SK-N-SH treated with all-trans-retinoic acid at 6 μM for 48 hours (cell line): ENCODE results near the gene XRN2.

Source experiments
- ATAC-seq: fragments of 200-7000 bp; cut with Tn5 transposase; 3 replicates; pipeline ENCODE4 v1.9.1; 2020; ENCODE audit warnings: mild to moderate bottlenecking, moderate library complexity
- BACH2 ChIP-seq: fragments of 250-450 bp; sonication (Bioruptor Pico); IDR thresholded peaks from 2 replicates; pipeline ENCODE4 v1.9.0; 2021; ENCODE audit warnings: mild to moderate bottlenecking, borderline replicate concordance
- CREB5 ChIP-seq: fragments of 250-450 bp; sonication (Bioruptor Pico); IDR thresholded peaks from 2 replicates; pipeline ENCODE4 v1.5.1; 2020; ENCODE audit warnings: low read depth, mild to moderate bottlenecking, moderate library complexity
- CSDC2 ChIP-seq: fragments of 250-450 bp; sonication (Bioruptor Pico); IDR thresholded peaks from 2 replicates; pipeline ENCODE4 v1.5.0; 2020; ENCODE audit warnings: mild to moderate bottlenecking, moderate library complexity
- CSRNP3 ChIP-seq: fragments of 250-450 bp; sonication (Bioruptor Pico); IDR thresholded peaks from 2 replicates; pipeline ENCODE4 v1.5.1; 2021; ENCODE audit warnings: mild to moderate bottlenecking, moderate library complexity
- ESRRG ChIP-seq: fragments of 250-450 bp; sonication (Bioruptor Pico); IDR thresholded peaks from 2 replicates; pipeline ENCODE4 v1.6.1; 2021; ENCODE audit warnings: mild to moderate bottlenecking
- ISL1 ChIP-seq: fragments of 250-450 bp; sonication (Bioruptor Pico); IDR thresholded peaks from 2 replicates; pipeline ENCODE4 v2.1.2; 2022; ENCODE audit warnings: mild to moderate bottlenecking, moderate library complexity
- OSR1 ChIP-seq: fragments of 250-450 bp; sonication (Bioruptor Pico); IDR thresholded peaks from 2 replicates; pipeline ENCODE4 v1.8.0; 2022; ENCODE audit warnings: moderate library complexity, mild to moderate bottlenecking, inconsistent platforms
- PATZ1 ChIP-seq: fragments of 250-450 bp; sonication (Bioruptor Pico); IDR thresholded peaks from 2 replicates; pipeline ENCODE4 v1.8.0; 2020; ENCODE audit warnings: mild to moderate bottlenecking, moderate library complexity, borderline replicate concordance
- POU6F1 ChIP-seq: fragments of 250-450 bp; sonication (Bioruptor Pico); IDR thresholded peaks from 2 replicates; pipeline ENCODE4 v1.8.0; 2021; ENCODE audit warnings: low read depth, mild to moderate bottlenecking, moderate library complexity, borderline replicate concordance
- PPARA ChIP-seq: fragments of 250-450 bp; sonication (Bioruptor Pico); IDR thresholded peaks from 2 replicates; pipeline ENCODE4 v1.5.0; 2020; ENCODE audit warnings: mild to moderate bottlenecking, borderline replicate concordance
- RARB ChIP-seq: fragments of 250-450 bp; sonication (Bioruptor Pico); IDR thresholded peaks from 2 replicates; pipeline ENCODE4 v1.8.0; 2021; ENCODE audit warnings: mild to moderate bottlenecking, moderate library complexity
- SNAI2 ChIP-seq: fragments of 250-450 bp; sonication (Bioruptor Pico); IDR thresholded peaks from 2 replicates; pipeline ENCODE4 v1.5.0; 2020; ENCODE audit warnings: mild to moderate bottlenecking, moderate library complexity
- TCF4 ChIP-seq: fragments of 250-450 bp; sonication (Bioruptor Pico); IDR thresholded peaks from 2 replicates; pipeline ENCODE4 v1.8.0; 2021; ENCODE audit warnings: mild to moderate bottlenecking, moderate library complexity, borderline replicate concordance
- TOX ChIP-seq: fragments of 250-450 bp; sonication (Bioruptor Pico); IDR thresholded peaks from 2 replicates; pipeline ENCODE4 v1.8.0; 2021; ENCODE audit warnings: mild to moderate bottlenecking, moderate library complexity, borderline replicate concordance
- TSHZ2 ChIP-seq: fragments of 250-450 bp; sonication (Bioruptor Pico); IDR thresholded peaks from 2 replicates; pipeline ENCODE4 v1.5.0; 2020; ENCODE audit warnings: mild to moderate bottlenecking, moderate library complexity
- ZC3H10 ChIP-seq: fragments of 250-450 bp; sonication (Bioruptor Pico); IDR thresholded peaks from 2 replicates; pipeline ENCODE4 v1.5.1; 2021; ENCODE audit warnings: mild to moderate bottlenecking, moderate library complexity
- ZFP3 ChIP-seq: fragments of 250-450 bp; sonication (Bioruptor Pico); IDR thresholded peaks from 2 replicates; pipeline ENCODE4 v1.5.0; 2020; ENCODE audit warnings: mild to moderate bottlenecking, moderate library complexity
- ZFP30 ChIP-seq: fragments of 450-650 bp; formaldehyde crosslinking; IDR thresholded peaks from 2 replicates; pipeline ENCODE4 v1.5.0; 2022; ENCODE audit warnings: mild to moderate bottlenecking, moderate library complexity
- ZNF565 ChIP-seq: fragments of 450-650 bp; formaldehyde crosslinking; conservative IDR thresholded peaks from 2 replicates; pipeline ENCODE4 v1.5.0; 2020; ENCODE audit warnings: low read depth, mild to moderate bottlenecking, moderate library complexity
- ZNF70 ChIP-seq: fragments of 450-650 bp; formaldehyde crosslinking; IDR thresholded peaks from 2 replicates; pipeline ENCODE4 v1.5.0; 2020; ENCODE audit warnings: mild to moderate bottlenecking, moderate library complexity
- ZNF8 ChIP-seq: fragments of 450-650 bp; formaldehyde crosslinking; IDR thresholded peaks from 2 replicates; pipeline ENCODE4 v1.5.0; 2020; ENCODE audit warnings: mild to moderate bottlenecking, moderate library complexity

The XRN2 gene

GRCh38 chr20:21432911-21433310 lies 129.8 kb downstream of the XRN2 start:
- no peak for ATAC-seq
- TF ChIP-seq ISL1 (CRISPR knock-in tag) (no peak), ZNF565 (no peak), RARB (no peak), TCF4 (CRISPR knock-in tag) (no peak), PPARA (no peak), ZNF8 (CRISPR knock-in tag) (no peak), ZFP30 (CRISPR knock-in tag) (no peak), BACH2 (no peak)
- TF ChIP-seq, all 23 proteins: peak for 0

GRCh38 chr20:21433329-21433890 lies 130.3 kb downstream of the XRN2 start:
- ATAC-seq, result no peak
- TF ChIP-seq ISL1 (CRISPR knock-in tag) (no peak), POU6F1 (no peak), ZFP3 (CRISPR knock-in tag) (no peak), SNAI2 (CRISPR knock-in tag) (no peak), RARB (no peak), ZNF70 (CRISPR knock-in tag) (no peak), ZNF565 (no peak), OSR1 (CRISPR knock-in tag) (no peak), ZNF8 (CRISPR knock-in tag) (no peak), ZC3H10 (CRISPR knock-in tag) (no peak), PPARA (no peak)
- TF ChIP-seq, all 23 proteins: peak for 0

- ATAC-seq, result no peak
- TF ChIP-seq TSHZ2 (CRISPR knock-in tag) (no peak), PPARA (no peak), ZNF70 (CRISPR knock-in tag) (no peak), CSRNP3 (no peak), TOX (CRISPR knock-in tag) (no peak), CSDC2 (CRISPR knock-in tag) (no peak), ZFP3 (CRISPR knock-in tag) (no peak), ZFP30 (CRISPR knock-in tag) (no peak), POU6F1 (no peak), ISL1 (CRISPR knock-in tag) (no peak), SNAI2 (CRISPR knock-in tag) (no peak), ZNF565 (no peak)
- TF ChIP-seq, all 23 proteins: peak for 0
Measured at GRCh38 chr20:21435576-21435975, 132.4 kb downstream of the XRN2 start.

GRCh38 chr20:21436205-21436604 lies 133.1 kb downstream of the XRN2 start:
- TF ChIP-seq ZFP3 (CRISPR knock-in tag) (no peak), POU6F1 (no peak), CREB5 (CRISPR knock-in tag) (no peak), ESRRG (CRISPR knock-in tag) (no peak), BACH2 (no peak), ZFP30 (CRISPR knock-in tag) (no peak), PPARA (no peak), PATZ1 (CRISPR knock-in tag) (no peak), CSRNP3 (no peak)
- ATAC-seq, result no peak
